DMS153 treated with DMSO at 0.1 percent for 48 hours (cell line): Measurements from ENCODE around the gene CELSR1.

ENCODE experiments used
- DNase-seq: peaks from one replicate; lab custom pipeline; 2025; ENCODE audit not compliant: unreplicated experiment; lab: John Stamatoyannopoulos, UW

Gene CELSR1

GRCh38 chr22:46354176-46354992 lies 183.0 kb downstream of the CELSR1 start:
- no peak for DNase-seq

GRCh38 chr22:46353483-46354105 lies 183.8 kb downstream of the CELSR1 start:
- DNase-seq: no peak

- DNase-seq: no peak
These were observed 184.6 kb downstream of the CELSR1 start for GRCh38 chr22:46352691-46353386.

- DNase-seq: no peak
These were observed 185.1 kb downstream of the CELSR1 start for GRCh38 chr22:46352276-46352675.

- no peak for DNase-seq
These were observed 185.7 kb downstream of the CELSR1 start for GRCh38 chr22:46351767-46352166.

- DNase-seq: no peak
These were observed 186.2 kb downstream of the CELSR1 start for GRCh38 chr22:46351131-46351735.

- no peak for DNase-seq
These were observed 186.8 kb downstream of the CELSR1 start for GRCh38 chr22:46350646-46351045.

- no peak for DNase-seq
These were observed 187.3 kb downstream of the CELSR1 start for GRCh38 chr22:46350121-46350520.

- DNase-seq: no peak
These were observed 187.7 kb downstream of the CELSR1 start for GRCh38 chr22:46349681-46350080.

- DNase-seq: no peak
These were observed 188.2 kb downstream of the CELSR1 start for GRCh38 chr22:46349238-46349637.

- DNase-seq: no peak
These were observed 189.2 kb downstream of the CELSR1 start for GRCh38 chr22:46348099-46348695.

- no peak for DNase-seq
These were observed 189.8 kb downstream of the CELSR1 start for GRCh38 chr22:46347646-46348045.

- no peak for DNase-seq
These were observed 190.6 kb downstream of the CELSR1 start for GRCh38 chr22:46346680-46347405.

GRCh38 chr22:46340676-46341075 lies 196.7 kb downstream of the CELSR1 start:
- no peak for DNase-seq

GRCh38 chr22:46339956-46340355 lies 197.5 kb downstream of the CELSR1 start:
- no peak for DNase-seq

GRCh38 chr22:46338636-46339035 lies 198.8 kb downstream of the CELSR1 start:
- no peak for DNase-seq

- DNase-seq: no peak
These were observed 199.6 kb downstream of the CELSR1 start for GRCh38 chr22:46337870-46338269.

GRCh38 chr22:46336119-46337078 lies 201.0 kb downstream of the CELSR1 start:
- DNase-seq: no peak
